Measurements from ENCODE around the gene PEX7. TPM values are rescaled to one million over a fixed set of nuclear protein-coding genes. Genes with fewer than 3 reads are reported as not detected.

PEX7 gene
- total and polyA plus RNA-seq, 10 of the 15 experiments (the other 5 are each of a cell fraction or from before 2014, with no cell fraction given): 0.58 to 12.4 (median 8.8) TPM

DNA sequence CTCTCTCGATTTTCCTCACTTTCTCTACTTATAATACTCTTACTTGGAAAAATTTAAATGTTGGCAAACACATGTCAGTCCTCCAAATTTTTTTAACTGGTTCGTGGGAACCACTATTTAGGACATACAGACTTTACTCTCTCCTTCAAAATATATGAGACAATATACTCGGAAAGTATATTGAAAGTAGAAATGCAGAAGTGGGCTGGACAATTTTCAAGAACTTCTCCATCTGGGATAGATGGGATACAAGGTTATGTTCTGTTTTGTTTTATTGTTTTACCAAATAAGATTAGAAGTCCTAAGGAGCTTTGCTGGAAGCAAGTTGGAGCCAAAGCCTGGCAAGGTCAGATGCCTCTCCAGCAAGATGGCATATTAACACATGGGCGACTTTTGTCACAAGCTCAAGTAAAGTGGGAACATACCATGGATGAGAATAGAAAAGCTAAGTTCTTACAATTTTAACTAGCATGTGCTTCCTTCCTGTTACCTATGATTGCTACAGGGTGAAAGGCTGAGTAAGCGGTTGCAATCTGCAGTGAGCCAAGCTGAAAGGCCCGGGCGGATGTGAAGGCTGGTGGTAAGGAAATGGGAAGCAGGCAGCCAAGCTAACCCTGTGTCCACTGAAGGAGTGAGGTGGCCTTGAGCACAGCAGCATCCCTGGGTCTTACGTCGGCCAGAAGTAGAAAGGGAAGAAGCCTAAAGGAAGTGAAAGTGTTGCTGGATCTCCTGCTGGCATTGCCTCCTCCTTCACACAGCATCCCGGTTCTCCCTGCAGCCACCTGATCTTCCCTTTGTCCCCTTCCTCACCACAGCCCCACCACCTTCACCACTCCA is 37.3 kb upstream of the PEX7 start (continued):
- TF ChIP-seq SMARCA5 (IDR thresholded peaks at IDR 0.05) (no peak), SPI1 (IDR thresholded peaks at IDR 0.05; ENCODE audit: borderline replicate concordance, insufficient read depth, low read depth, low read length) (peak; percentile 76), YBX1 (IDR thresholded peaks at IDR 0.05) (no peak), RCOR1 (conservative IDR thresholded peaks at IDR 0.05; ENCODE audit: low read depth, low read length) (no peak), EZH2 (IDR thresholded peaks at IDR 0.05; ENCODE audit: borderline replicate concordance, control insufficient read depth, low read depth, low read length) (no peak), JUNB (IDR thresholded peaks at IDR 0.05) (no peak), HDAC2 (IDR thresholded peaks at IDR 0.05) (no peak), SRF (IDR thresholded peaks at IDR 0.05; ENCODE audit: low read depth in 2 of 2, low read length in 2 of 2) (no peak), YY1 (IDR thresholded peaks at IDR 0.05; ENCODE audit: low read depth, low read length) (no peak), NFXL1 (IDR thresholded peaks at IDR 0.05; ENCODE audit: borderline replicate concordance) (no peak), LARP7 (IDR thresholded peaks at IDR 0.05) (no peak), NFYB (IDR thresholded peaks at IDR 0.05; ENCODE audit: insufficient read depth, low read depth, low read length) (no peak), ZNF207 (IDR thresholded peaks at IDR 0.05; ENCODE audit: borderline replicate concordance) (no peak), MXI1 (IDR thresholded peaks at IDR 0.05; ENCODE audit: low read depth, low read length) (no peak), STAT3 (IDR thresholded peaks at IDR 0.05; ENCODE audit: low read depth, low read length) (no peak), NRF1 (conservative IDR thresholded peaks at IDR 0.05; ENCODE audit: low read depth, low read length) (no peak), TBL1XR1 (IDR thresholded peaks at IDR 0.05; ENCODE audit: low read depth, low read length) (no peak), KLF5 (IDR thresholded peaks at IDR 0.05; ENCODE audit: partially characterized antibody) (no peak), BRCA1 (IDR thresholded peaks at IDR 0.05; ENCODE audit: low read depth, low read length) (no peak), IRF4 (IDR thresholded peaks at IDR 0.05; ENCODE audit: low read depth, low read length) (peak; percentile 48; the same call in 1 of the 2 replicates), BCL11A (IDR thresholded peaks at IDR 0.05; ENCODE audit: low read depth, low read length) (no peak)
- TF ChIP-seq, protein P1, sequence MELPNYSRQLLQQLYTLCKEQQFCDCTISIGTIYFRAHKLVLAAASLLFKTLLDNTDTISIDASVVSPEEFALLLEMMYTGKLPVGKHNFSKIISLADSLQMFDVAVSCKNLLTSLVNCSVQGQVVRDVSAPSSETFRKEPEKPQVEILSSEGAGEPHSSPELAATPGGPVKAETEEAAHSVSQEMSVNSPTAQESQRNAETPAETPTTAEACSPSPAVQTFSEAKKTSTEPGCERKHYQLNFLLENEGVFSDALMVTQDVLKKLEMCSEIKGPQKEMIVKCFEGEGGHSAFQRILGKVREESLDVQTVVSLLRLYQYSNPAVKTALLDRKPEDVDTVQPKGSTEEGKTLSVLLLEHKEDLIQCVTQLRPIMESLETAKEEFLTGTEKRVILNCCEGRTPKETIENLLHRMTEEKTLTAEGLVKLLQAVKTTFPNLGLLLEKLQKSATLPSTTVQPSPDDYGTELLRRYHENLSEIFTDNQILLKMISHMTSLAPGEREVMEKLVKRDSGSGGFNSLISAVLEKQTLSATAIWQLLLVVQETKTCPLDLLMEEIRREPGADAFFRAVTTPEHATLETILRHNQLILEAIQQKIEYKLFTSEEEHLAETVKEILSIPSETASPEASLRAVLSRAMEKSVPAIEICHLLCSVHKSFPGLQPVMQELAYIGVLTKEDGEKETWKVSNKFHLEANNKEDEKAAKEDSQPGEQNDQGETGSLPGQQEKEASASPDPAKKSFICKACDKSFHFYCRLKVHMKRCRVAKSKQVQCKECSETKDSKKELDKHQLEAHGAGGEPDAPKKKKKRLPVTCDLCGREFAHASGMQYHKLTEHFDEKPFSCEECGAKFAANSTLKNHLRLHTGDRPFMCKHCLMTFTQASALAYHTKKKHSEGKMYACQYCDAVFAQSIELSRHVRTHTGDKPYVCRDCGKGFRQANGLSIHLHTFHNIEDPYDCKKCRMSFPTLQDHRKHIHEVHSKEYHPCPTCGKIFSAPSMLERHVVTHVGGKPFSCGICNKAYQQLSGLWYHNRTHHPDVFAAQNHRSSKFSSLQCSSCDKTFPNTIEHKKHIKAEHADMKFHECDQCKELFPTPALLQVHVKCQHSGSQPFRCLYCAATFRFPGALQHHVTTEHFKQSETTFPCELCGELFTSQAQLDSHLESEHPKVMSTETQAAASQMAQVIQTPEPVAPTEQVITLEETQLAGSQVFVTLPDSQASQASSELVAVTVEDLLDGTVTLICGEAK (IDR thresholded peaks at IDR 0.05; ENCODE audit: borderline replicate concordance): no peak
- TF ChIP-seq, protein P2, sequence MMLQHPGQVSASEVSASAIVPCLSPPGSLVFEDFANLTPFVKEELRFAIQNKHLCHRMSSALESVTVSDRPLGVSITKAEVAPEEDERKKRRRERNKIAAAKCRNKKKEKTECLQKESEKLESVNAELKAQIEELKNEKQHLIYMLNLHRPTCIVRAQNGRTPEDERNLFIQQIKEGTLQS (IDR thresholded peaks at IDR 0.05; ENCODE audit: borderline replicate concordance, extremely low read depth, low read depth, low read length): no peak
- TF ChIP-seq, protein P3, sequence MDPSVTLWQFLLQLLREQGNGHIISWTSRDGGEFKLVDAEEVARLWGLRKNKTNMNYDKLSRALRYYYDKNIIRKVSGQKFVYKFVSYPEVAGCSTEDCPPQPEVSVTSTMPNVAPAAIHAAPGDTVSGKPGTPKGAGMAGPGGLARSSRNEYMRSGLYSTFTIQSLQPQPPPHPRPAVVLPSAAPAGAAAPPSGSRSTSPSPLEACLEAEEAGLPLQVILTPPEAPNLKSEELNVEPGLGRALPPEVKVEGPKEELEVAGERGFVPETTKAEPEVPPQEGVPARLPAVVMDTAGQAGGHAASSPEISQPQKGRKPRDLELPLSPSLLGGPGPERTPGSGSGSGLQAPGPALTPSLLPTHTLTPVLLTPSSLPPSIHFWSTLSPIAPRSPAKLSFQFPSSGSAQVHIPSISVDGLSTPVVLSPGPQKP (IDR thresholded peaks at IDR 0.05; ENCODE audit: low read depth, low read length): no peak
